Epithelial cell of esophagus (primary cell): ENCODE data around the gene PSMA8.
A peak's percentile ranks its signal among the peaks of the same experiment; 100 is the strongest.
"Not testable (repeated sequence)": the region's sequence is repeated elsewhere in the genome, so short reads cannot be mapped to it uniquely, and the experiment has no call there.

ENCODE experiments used
- DNase-seq: peaks from one replicate; pipeline ENCODE4 v3.0.0; 2010; ENCODE audit warnings: low read depth
- H3K4me3 ChIP-seq: 2 replicates; pipeline ENCODE4 v1.5.1; 2011; ENCODE audit warnings: mild to moderate bottlenecking, low read length, control low read depth
- CTCF ChIP-seq: IDR thresholded peaks from 2 replicates; pipeline ENCODE4 v1.5.1; 2011; ENCODE audit warnings: low read depth, mild to moderate bottlenecking, low read length, control low read depth, inconsistent platforms; ENCODE audit not compliant: insufficient read depth; ENCODE audit errors: missing control alignments

The PSMA8 gene

GRCh38 chr18:26091047-26091630, 42.5 kb upstream of the PSMA8 start:
- TF ChIP-seq CTCF = no peak
- no peak for DNase-seq
- peak overlapping the region; percentile 82 for H3K4me3 ChIP-seq

- H3K4me3 ChIP-seq = no peak overlapping the region
- DNase-seq = no peak
- TF ChIP-seq CTCF = no peak
Observed at GRCh38 chr18:26096852-26097251, 36.8 kb upstream of the PSMA8 start.

- no peak for TF ChIP-seq CTCF
- DNase-seq = peak; percentile 94
- H3K4me3 ChIP-seq = no peak overlapping the region
Observed at GRCh38 chr18:26097563-26097962, 36.1 kb upstream of the PSMA8 start.

DNA sequence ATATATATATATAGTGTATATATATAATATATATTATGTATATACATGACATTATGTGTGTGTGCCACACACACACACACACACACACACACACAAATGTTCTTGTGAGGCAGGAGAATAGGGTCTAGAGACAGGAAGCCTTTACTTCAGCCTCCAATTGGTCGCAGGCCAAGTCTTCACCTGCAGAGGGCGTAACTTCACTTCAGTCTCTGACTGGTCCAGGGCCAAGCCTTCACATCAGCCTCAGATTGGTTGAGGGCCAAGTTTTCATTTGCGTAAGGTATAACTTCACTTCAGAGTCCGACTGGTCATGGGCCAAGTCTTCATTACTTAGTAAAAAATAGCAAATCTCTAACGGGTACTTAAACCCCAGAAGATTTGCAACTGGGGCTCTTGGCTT, 30.1 kb upstream of the PSMA8 start:
- DNase-seq = peak; percentile 55
- no peak overlapping the region for H3K4me3 ChIP-seq
- peak; percentile 57 for TF ChIP-seq CTCF

DNA sequence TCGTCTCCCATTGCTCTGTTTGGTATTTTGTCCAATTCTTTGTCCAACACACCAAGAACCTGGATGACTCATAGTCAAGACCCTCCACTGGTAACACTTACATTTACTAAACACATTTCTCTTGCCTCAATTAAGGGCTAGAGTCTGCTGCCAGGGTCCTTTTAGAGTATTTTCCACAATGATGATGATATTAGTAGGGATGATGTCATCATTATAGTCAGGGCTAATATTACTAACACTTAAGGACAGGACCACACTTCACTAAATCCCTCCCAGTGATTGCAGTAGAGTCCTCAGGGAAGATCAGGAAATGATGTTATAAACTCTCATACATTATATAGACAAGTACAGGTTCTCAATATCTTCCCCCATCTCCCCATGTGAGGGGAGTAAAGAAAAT, 29.6 kb upstream of the PSMA8 start:
- no peak overlapping the region for H3K4me3 ChIP-seq
- no peak for TF ChIP-seq CTCF
- no peak for DNase-seq

DNA sequence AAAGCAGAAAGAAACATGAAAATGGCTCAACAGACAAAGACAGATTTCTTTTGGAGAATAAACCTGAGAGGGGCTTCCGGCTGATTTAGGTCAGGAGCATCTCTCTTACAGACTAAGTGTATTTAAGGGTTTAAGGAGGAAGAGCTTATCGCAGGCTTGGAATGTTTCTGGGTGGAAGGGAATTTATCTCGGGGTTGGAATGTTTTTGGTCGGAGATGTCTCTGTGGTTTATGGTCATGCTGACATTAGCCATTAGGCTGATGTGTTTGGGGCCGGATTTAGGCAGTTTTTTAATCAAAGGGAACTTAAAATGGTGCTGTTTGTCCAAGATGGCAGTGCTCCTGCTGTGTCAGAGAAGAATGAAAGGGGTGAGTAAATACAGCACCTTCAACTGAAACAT, 14.4 kb upstream of the PSMA8 start:
- no peak for DNase-seq
- TF ChIP-seq CTCF = no peak
- H3K4me3 ChIP-seq = no peak overlapping the region

DNA sequence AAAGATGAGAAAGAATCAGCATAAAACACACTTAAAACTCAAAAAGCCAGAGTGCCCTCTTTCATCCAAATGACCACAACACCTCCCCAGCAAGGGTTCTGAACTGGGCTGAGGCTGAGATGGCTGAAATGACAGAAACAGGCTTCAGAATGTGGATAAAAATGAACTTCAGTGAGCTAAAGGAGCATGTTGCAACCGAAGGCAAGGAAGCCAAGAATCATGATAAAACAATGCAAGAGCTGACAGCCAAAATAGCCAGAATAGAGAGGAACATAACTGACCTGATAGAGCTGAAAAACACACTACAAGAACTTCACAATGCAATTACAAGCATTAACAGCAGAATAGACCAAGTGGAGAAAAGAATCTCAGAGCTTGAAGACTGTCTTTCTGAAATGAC, 12.2 kb upstream of the PSMA8 start:
- TF ChIP-seq CTCF = no peak
- no peak for DNase-seq
- H3K4me3 ChIP-seq = no peak overlapping the region

DNA sequence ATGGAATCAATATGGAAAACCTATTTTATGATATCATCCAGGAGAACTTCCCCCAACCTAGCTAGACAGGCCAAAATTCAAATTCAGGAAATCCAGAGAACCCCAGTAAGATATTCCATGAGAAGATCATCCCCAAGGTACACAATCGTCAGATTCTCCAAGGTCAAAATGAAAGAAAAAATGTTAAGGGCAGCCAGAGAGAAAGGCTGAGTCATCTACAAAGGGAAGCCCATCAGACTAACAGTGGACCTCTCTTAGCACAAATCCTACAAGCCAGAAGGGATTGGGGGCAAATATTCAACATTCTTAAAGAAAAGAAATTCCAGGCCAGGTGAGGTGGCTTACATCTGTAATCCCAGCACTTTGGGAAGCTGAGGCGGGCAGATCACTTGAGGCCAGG, 11.7 kb upstream of the PSMA8 start:
- H3K4me3 ChIP-seq, DNase-seq: not testable (repeated sequence)
